ENCODE results near the gene ISOC2. TPM values are rescaled to one million over a fixed set of nuclear protein-coding genes. Genes with fewer than 3 reads are reported as not detected.

ISOC2 gene
- total RNA-seq, 1 donor from 2014 or later, result 24.9 TPM

DNA sequence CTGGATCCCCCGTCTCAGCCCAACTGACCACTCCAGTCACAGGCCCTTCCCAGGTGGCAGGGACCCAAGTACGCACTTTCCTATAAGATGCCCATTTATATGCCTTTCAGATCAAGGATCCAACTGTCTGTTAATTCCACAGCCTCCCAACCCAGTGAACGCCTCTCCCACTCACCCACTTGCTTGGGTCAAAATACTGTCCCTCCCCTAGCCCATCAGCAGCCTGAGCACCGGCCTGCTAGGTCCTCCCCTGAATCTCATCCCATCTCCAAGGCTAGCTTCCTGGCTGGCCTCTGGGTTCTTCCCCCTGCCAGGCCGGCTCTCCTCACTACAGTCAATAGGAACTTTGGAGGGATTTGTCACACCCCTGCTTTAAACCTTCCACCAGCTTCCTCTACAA lies 55.8 kb downstream of the ISOC2 start:
- Mint-ChIP-seq H3K27ac (ENCODE audit: unreplicated experiment) (peak overlapping the region; percentile 60), H3K4me1 (ENCODE audit: low read depth, unreplicated experiment) (peaks cover 19% of the 10 kb centered on the region), H3K36me3 (ENCODE audit: unreplicated experiment) (peaks cover 12% of the 10 kb centered on the region), H3K9me3 (ENCODE audit: unreplicated experiment) (peaks cover 28% of the 10 kb centered on the region), H3K27me3 (ENCODE audit: unreplicated experiment) (peaks cover 20% of the 10 kb centered on the region), H3K4me3 (ENCODE audit: unreplicated experiment) (peak overlapping the region; percentile 88)
- TF ChIP-seq, protein P1, sequence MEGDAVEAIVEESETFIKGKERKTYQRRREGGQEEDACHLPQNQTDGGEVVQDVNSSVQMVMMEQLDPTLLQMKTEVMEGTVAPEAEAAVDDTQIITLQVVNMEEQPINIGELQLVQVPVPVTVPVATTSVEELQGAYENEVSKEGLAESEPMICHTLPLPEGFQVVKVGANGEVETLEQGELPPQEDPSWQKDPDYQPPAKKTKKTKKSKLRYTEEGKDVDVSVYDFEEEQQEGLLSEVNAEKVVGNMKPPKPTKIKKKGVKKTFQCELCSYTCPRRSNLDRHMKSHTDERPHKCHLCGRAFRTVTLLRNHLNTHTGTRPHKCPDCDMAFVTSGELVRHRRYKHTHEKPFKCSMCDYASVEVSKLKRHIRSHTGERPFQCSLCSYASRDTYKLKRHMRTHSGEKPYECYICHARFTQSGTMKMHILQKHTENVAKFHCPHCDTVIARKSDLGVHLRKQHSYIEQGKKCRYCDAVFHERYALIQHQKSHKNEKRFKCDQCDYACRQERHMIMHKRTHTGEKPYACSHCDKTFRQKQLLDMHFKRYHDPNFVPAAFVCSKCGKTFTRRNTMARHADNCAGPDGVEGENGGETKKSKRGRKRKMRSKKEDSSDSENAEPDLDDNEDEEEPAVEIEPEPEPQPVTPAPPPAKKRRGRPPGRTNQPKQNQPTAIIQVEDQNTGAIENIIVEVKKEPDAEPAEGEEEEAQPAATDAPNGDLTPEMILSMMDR (IDR thresholded peaks at IDR 0.05; ENCODE audit: partially characterized antibody, unreplicated experiment), result no peak
- DNase-seq, result no peak

Other genes with a start within 250 kb of the ISOC2 start
- 7.6 TPM for gene TMEM86B, start 232.9 kb downstream of the ISOC2 start, total RNA-seq (ENCODE audit: unreplicated experiment)
- gene PPP6R1, start 202.6 kb downstream of the ISOC2 start, total RNA-seq (ENCODE audit: unreplicated experiment), result 82.3 TPM
- 41.5 TPM for gene HSPBP1, start 181.5 kb downstream of the ISOC2 start, total RNA-seq (ENCODE audit: unreplicated experiment)
- 223 TPM for gene BRSK1, start 177.6 kb downstream of the ISOC2 start, total RNA-seq (ENCODE audit: unreplicated experiment)
- gene TMEM150B, start 136.3 kb downstream of the ISOC2 start, total RNA-seq (ENCODE audit: unreplicated experiment), result not detected
- gene KMT5C, start 121.8 kb downstream of the ISOC2 start, total RNA-seq (ENCODE audit: unreplicated experiment), result 105 TPM
- 2.8 TPM for gene COX6B2, start 106.9 kb downstream of the ISOC2 start, total RNA-seq (ENCODE audit: unreplicated experiment)
- 0.17 TPM for gene GARIN5B, start 98.4 kb downstream of the ISOC2 start, total RNA-seq (ENCODE audit: unreplicated experiment)
- gene IL11, start 91.2 kb downstream of the ISOC2 start, total RNA-seq (ENCODE audit: unreplicated experiment), result 18.1 TPM
- 3.7 TPM for gene TMEM190, start 84.8 kb downstream of the ISOC2 start, total RNA-seq (ENCODE audit: unreplicated experiment)
- gene TMEM238, start 77.3 kb downstream of the ISOC2 start, total RNA-seq (ENCODE audit: unreplicated experiment), result 1.3 TPM
- gene RPL28, start 75.7 kb downstream of the ISOC2 start, total RNA-seq (ENCODE audit: unreplicated experiment), result 1,087 TPM
- 235 TPM for gene UBE2S, start 53.9 kb downstream of the ISOC2 start, total RNA-seq (ENCODE audit: unreplicated experiment)
- gene SHISA7, start 18.3 kb downstream of the ISOC2 start, total RNA-seq (ENCODE audit: unreplicated experiment), result 3.2 TPM
- gene C19orf85, start 3.1 kb upstream of the ISOC2 start, total RNA-seq (ENCODE audit: unreplicated experiment), result not detected
- 13.7 TPM for gene ZNF628, start 15.0 kb upstream of the ISOC2 start, total RNA-seq (ENCODE audit: unreplicated experiment)
- 125 TPM for gene NAT14, start 23.5 kb upstream of the ISOC2 start, total RNA-seq (ENCODE audit: unreplicated experiment)
- 7.6 TPM for gene SSC5D, start 26.8 kb upstream of the ISOC2 start, total RNA-seq (ENCODE audit: unreplicated experiment)
- 0.42 TPM for gene SBK2, start 75.5 kb upstream of the ISOC2 start, total RNA-seq (ENCODE audit: unreplicated experiment)
- gene SBK3, start 83.9 kb upstream of the ISOC2 start, total RNA-seq (ENCODE audit: unreplicated experiment), result not detected
- 48.9 TPM for gene ZNF579, start 119.2 kb upstream of the ISOC2 start, total RNA-seq (ENCODE audit: unreplicated experiment)
- 26.0 TPM for gene FIZ1, start 137.9 kb upstream of the ISOC2 start, total RNA-seq (ENCODE audit: unreplicated experiment)
- gene ZNF524, start 138.6 kb upstream of the ISOC2 start, total RNA-seq (ENCODE audit: unreplicated experiment), result 6.7 TPM
- 14.6 TPM for gene ZNF865, start 144.0 kb upstream of the ISOC2 start, total RNA-seq (ENCODE audit: unreplicated experiment)
- gene ZNF784, start 162.9 kb upstream of the ISOC2 start, total RNA-seq (ENCODE audit: unreplicated experiment), result 8.4 TPM
- 43.6 TPM for gene ZNF580, start 179.4 kb upstream of the ISOC2 start, total RNA-seq (ENCODE audit: unreplicated experiment)
- gene ZNF581, start 182.0 kb upstream of the ISOC2 start, total RNA-seq (ENCODE audit: unreplicated experiment), result 31.0 TPM
- 32.1 TPM for gene CCDC106, start 186.6 kb upstream of the ISOC2 start, total RNA-seq (ENCODE audit: unreplicated experiment)
- gene U2AF2, start 193.4 kb upstream of the ISOC2 start, total RNA-seq (ENCODE audit: unreplicated experiment), result 216 TPM
- gene EPN1, start 213.6 kb upstream of the ISOC2 start, total RNA-seq (ENCODE audit: unreplicated experiment), result 150 TPM